ENCODE data around the gene MTOR. TPM values are rescaled to one million over a fixed set of nuclear protein-coding genes. Genes with fewer than 3 reads are reported as not detected.

The MTOR gene
- total RNA-seq, 1 donor from 2014 or later = 55.8 TPM

DNA sequence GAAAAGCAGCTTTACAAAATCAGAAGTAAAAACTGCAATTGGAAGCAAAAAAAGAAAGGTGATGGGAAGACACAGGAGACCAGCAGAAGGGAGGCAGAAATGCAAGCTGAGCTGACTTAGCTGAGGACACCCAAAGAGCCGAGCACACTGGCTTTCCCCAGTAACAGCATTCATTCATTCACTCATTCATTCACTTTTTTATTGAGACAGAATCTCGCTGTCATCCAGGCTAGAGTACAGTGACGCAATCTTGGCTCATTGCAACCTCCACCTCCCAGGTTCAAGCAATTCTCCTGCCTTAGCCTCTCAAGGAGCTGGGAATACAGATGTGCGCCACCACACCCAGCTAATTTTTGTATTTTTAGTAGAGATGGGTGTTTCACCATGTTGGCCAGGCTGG lies 65.0 kb downstream of the MTOR start:
- no peak overlapping the region for H3K4me3 ChIP-seq
- TF ChIP-seq EZH2phosphoT487 (IDR thresholded peaks at IDR 0.05) = no peak
- TF ChIP-seq, protein P1, sequence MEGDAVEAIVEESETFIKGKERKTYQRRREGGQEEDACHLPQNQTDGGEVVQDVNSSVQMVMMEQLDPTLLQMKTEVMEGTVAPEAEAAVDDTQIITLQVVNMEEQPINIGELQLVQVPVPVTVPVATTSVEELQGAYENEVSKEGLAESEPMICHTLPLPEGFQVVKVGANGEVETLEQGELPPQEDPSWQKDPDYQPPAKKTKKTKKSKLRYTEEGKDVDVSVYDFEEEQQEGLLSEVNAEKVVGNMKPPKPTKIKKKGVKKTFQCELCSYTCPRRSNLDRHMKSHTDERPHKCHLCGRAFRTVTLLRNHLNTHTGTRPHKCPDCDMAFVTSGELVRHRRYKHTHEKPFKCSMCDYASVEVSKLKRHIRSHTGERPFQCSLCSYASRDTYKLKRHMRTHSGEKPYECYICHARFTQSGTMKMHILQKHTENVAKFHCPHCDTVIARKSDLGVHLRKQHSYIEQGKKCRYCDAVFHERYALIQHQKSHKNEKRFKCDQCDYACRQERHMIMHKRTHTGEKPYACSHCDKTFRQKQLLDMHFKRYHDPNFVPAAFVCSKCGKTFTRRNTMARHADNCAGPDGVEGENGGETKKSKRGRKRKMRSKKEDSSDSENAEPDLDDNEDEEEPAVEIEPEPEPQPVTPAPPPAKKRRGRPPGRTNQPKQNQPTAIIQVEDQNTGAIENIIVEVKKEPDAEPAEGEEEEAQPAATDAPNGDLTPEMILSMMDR (IDR thresholded peaks at IDR 0.05) = no peak
- no peak for TF ChIP-seq EZH2 (IDR thresholded peaks at IDR 0.05)
- Mint-ChIP-seq H3K27me3 (ENCODE audit: insufficient read depth, low read depth) (peaks cover 5% of the 10 kb centered on the region), H3K9me3 (no peaks in the 10 kb centered on the region), H3K27ac (no peak overlapping the region), H3K4me3 (no peak overlapping the region), H3K4me1 (peaks cover 13% of the 10 kb centered on the region), H3K36me3 (peaks cover 21% of the 10 kb centered on the region)
- no peak overlapping the region for H2AFZ ChIP-seq (replicated peaks)
- H3K4me2 ChIP-seq = no peak overlapping the region
- H4K20me1 ChIP-seq (ENCODE audit: low read depth) = peaks cover 10% of the 10 kb centered on the region
- peaks cover 14% of the 10 kb centered on the region for H3F3A ChIP-seq (ENCODE audit: low read depth)
- peaks cover 10% of the 10 kb centered on the region for H3K4me1 ChIP-seq
- H3K36me3 ChIP-seq = peaks cover 7% of the 10 kb centered on the region
- H3K27me3 ChIP-seq = no peaks in the 10 kb centered on the region
- H3K79me2 ChIP-seq (ENCODE audit: low read depth) = no peaks in the 10 kb centered on the region
- H3K27ac ChIP-seq = no peak overlapping the region
- no peaks in the 10 kb centered on the region for H3K9me3 ChIP-seq (ENCODE audit: low read depth)
- DNase-seq (ENCODE audit: low spot score) = no peak
- H3K9ac ChIP-seq = no peak overlapping the region

DNA sequence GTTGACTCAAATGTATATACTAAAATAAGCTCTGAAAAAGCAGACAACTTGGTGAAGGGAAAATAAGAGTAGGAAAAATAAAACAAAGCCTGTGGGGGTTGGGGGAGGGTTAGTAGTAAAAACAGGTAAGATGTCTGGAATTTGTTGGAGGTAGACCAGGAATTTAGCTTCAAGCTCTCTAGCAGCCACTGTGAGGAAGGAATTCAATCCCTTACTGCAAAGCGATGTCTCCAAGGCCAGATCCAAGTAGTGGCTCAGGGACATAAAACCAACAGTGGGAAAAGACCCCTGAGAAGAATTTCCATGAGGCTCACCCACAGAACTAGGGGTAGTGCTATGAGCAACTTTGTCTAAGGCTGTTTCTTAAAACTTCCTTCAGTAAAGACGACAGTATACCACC lies 65.4 kb downstream of the MTOR start:
- Histone ChIP-seq H3K27ac (no peak overlapping the region), H3K9ac (no peak overlapping the region), H3K4me3 (no peak overlapping the region), H3K36me3 (peaks cover 7% of the 10 kb centered on the region), H4K20me1 (ENCODE audit: low read depth) (peaks cover 10% of the 10 kb centered on the region), H3K4me2 (no peak overlapping the region), H2AFZ (replicated peaks) (no peak overlapping the region), H3K9me3 (ENCODE audit: low read depth) (no peaks in the 10 kb centered on the region), H3K4me1 (peaks cover 10% of the 10 kb centered on the region), H3K79me2 (ENCODE audit: low read depth) (no peaks in the 10 kb centered on the region), H3K27me3 (no peaks in the 10 kb centered on the region), H3F3A (ENCODE audit: low read depth) (peaks cover 14% of the 10 kb centered on the region)
- Mint-ChIP-seq H3K27ac (no peak overlapping the region), H3K4me1 (peaks cover 13% of the 10 kb centered on the region), H3K27me3 (ENCODE audit: insufficient read depth, low read depth) (peaks cover 5% of the 10 kb centered on the region), H3K4me3 (no peak overlapping the region), H3K9me3 (no peaks in the 10 kb centered on the region), H3K36me3 (peaks cover 21% of the 10 kb centered on the region)
- DNase-seq (ENCODE audit: low spot score) = no peak
- TF ChIP-seq EZH2phosphoT487 (IDR thresholded peaks at IDR 0.05) (no peak), EZH2 (IDR thresholded peaks at IDR 0.05) (no peak)
- TF ChIP-seq, protein P1 (IDR thresholded peaks at IDR 0.05) = no peak

- Histone ChIP-seq H3K9ac (no peak overlapping the region), H3K4me1 (peaks cover 12% of the 10 kb centered on the region), H3K9me3 (ENCODE audit: low read depth) (no peaks in the 10 kb centered on the region), H3K4me3 (no peak overlapping the region), H3K27ac (no peak overlapping the region), H3K36me3 (peaks cover 7% of the 10 kb centered on the region), H3K27me3 (no peaks in the 10 kb centered on the region), H3K79me2 (ENCODE audit: low read depth) (no peaks in the 10 kb centered on the region), H3F3A (ENCODE audit: low read depth) (peaks cover 13% of the 10 kb centered on the region), H3K4me2 (no peak overlapping the region), H2AFZ (replicated peaks) (no peak overlapping the region), H4K20me1 (ENCODE audit: low read depth) (peaks cover 12% of the 10 kb centered on the region)
- Mint-ChIP-seq H3K27ac (no peak overlapping the region), H3K4me3 (no peak overlapping the region), H3K27me3 (ENCODE audit: insufficient read depth, low read depth) (peaks cover 5% of the 10 kb centered on the region), H3K9me3 (no peaks in the 10 kb centered on the region), H3K4me1 (peaks cover 11% of the 10 kb centered on the region), H3K36me3 (peaks cover 22% of the 10 kb centered on the region)
- TF ChIP-seq, protein P1 (IDR thresholded peaks at IDR 0.05) = no peak
- no peak for TF ChIP-seq EZH2phosphoT487 (IDR thresholded peaks at IDR 0.05)
- no peak for TF ChIP-seq EZH2 (IDR thresholded peaks at IDR 0.05)
- DNase-seq (ENCODE audit: low spot score) = no peak
Observed at GRCh38 chr1:11194407-11195176, 67.8 kb downstream of the MTOR start.

Measured in neural progenitor cell (in vitro differentiated cells).